LNCaP clone FGC (cell line): ENCODE results near the gene CBX8.

Source experiments
- DNase-seq: peaks from one replicate; pipeline ENCODE4 v3.0.0-alpha.2; 2011; ENCODE audit warnings: low read depth
- H3K4me3 ChIP-seq: 2 replicates; pipeline ENCODE4 v1.5.1; 2011; ENCODE audit warnings: mild to moderate bottlenecking, low read depth, low read length, control low read depth
- TF ChIP-seq, protein P1 (sequence below): IDR thresholded peaks from 2 replicates; pipeline ENCODE4 v1.5.1; 2012; ENCODE audit warnings: mild to moderate bottlenecking; ENCODE audit not compliant: control insufficient read depth, insufficient read depth; ENCODE audit errors: extremely low read depth

Gene CBX8

DNA sequence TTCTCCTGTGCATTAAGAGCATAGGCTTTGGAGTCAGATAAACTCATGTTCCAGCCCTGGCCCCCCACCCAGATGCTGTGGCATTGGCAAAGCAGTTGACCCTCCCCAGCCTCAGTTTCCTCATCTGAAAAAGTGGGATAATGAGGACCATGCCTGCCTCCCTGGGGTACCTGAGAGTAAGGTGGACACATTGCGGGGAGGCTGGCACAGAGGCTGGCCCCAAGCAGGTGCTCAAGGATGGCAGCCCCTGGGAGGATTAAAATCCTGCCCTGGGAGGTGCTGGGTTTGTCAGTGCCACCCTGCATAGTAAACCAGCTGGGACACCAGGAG is 54.3 kb downstream of the CBX8 start:
- TF ChIP-seq, protein P1, sequence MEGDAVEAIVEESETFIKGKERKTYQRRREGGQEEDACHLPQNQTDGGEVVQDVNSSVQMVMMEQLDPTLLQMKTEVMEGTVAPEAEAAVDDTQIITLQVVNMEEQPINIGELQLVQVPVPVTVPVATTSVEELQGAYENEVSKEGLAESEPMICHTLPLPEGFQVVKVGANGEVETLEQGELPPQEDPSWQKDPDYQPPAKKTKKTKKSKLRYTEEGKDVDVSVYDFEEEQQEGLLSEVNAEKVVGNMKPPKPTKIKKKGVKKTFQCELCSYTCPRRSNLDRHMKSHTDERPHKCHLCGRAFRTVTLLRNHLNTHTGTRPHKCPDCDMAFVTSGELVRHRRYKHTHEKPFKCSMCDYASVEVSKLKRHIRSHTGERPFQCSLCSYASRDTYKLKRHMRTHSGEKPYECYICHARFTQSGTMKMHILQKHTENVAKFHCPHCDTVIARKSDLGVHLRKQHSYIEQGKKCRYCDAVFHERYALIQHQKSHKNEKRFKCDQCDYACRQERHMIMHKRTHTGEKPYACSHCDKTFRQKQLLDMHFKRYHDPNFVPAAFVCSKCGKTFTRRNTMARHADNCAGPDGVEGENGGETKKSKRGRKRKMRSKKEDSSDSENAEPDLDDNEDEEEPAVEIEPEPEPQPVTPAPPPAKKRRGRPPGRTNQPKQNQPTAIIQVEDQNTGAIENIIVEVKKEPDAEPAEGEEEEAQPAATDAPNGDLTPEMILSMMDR = no peak
- no peak for DNase-seq
- no peak overlapping the region for H3K4me3 ChIP-seq
